Nephron (organoid): ENCODE results near the gene PTPRD.

Experiments used
- H3K27ac Mint-ChIP-seq, 3 experiments: 2 replicates each; pipeline ENCODE4 v1.8.0; 2020; ENCODE audit warnings: mixed read lengths in 3 of 3, mild to moderate bottlenecking in 2 of 3, moderate library complexity in 1 of 3
- H3K27me3 Mint-ChIP-seq: 2 replicates; pipeline ENCODE4 v1.8.0; 2021; ENCODE audit warnings: low read depth, mild to moderate bottlenecking, moderate library complexity, mixed read lengths
- H3K36me3 Mint-ChIP-seq: 2 replicates; pipeline ENCODE4 v1.8.0; 2020; ENCODE audit warnings: low read depth, mixed read lengths
- H3K4me1 Mint-ChIP-seq: 2 replicates; pipeline ENCODE4 v1.8.0; 2020; ENCODE audit warnings: mixed read lengths
- H3K4me3 Mint-ChIP-seq, 3 experiments: 2 replicates each; pipeline ENCODE4 v1.8.0; 2020; ENCODE audit warnings: mild to moderate bottlenecking in 3 of 3, mixed read lengths in 3 of 3, moderate library complexity in 2 of 3
- H3K9me3 Mint-ChIP-seq: 2 replicates; pipeline ENCODE4 v1.8.0; 2020; ENCODE audit warnings: mixed read lengths
- CTCF ChIP-seq, 3 experiments: fragments of 200-600 bp; sonication (generic); IDR thresholded peaks; one replicate each; pipeline ENCODE4 v1.5.0; 2021; ENCODE audit warnings: antibody characterized with exemption in 3 of 3; ENCODE audit not compliant: unreplicated experiment in 3 of 3

Gene PTPRD

GRCh38 chr9:10094563-10094962 is 518.2 kb downstream of the PTPRD start:
- H3K9me3 Mint-ChIP-seq: no peaks in the 10 kb centered on the region
- no peak for TF ChIP-seq CTCF (IDR thresholded peaks at IDR 0.05; ENCODE audit: unreplicated experiment in 3 of 3)
- no peaks in the 10 kb centered on the region for H3K36me3 Mint-ChIP-seq
- no peak overlapping the region for H3K27ac Mint-ChIP-seq
- H3K27me3 Mint-ChIP-seq: no peaks in the 10 kb centered on the region
- H3K4me1 Mint-ChIP-seq: no peaks in the 10 kb centered on the region
- no peak overlapping the region for H3K4me3 Mint-ChIP-seq

GRCh38 chr9:10080012-10080411 is 532.8 kb downstream of the PTPRD start:
- peak overlapping the region; percentile 92 to 95 (median 95) for H3K27ac Mint-ChIP-seq
- H3K4me1 Mint-ChIP-seq: no peaks in the 10 kb centered on the region
- H3K9me3 Mint-ChIP-seq: no peaks in the 10 kb centered on the region
- no peaks in the 10 kb centered on the region for H3K36me3 Mint-ChIP-seq
- TF ChIP-seq CTCF (IDR thresholded peaks at IDR 0.05; ENCODE audit: unreplicated experiment in 3 of 3): no peak
- H3K27me3 Mint-ChIP-seq: no peaks in the 10 kb centered on the region
- no peak overlapping the region for H3K4me3 Mint-ChIP-seq

GRCh38 chr9:10079284-10079964 is 533.4 kb downstream of the PTPRD start:
- peak overlapping the region; percentile 92 to 95 (median 95) for H3K27ac Mint-ChIP-seq
- no peak overlapping the region for H3K4me3 Mint-ChIP-seq
- H3K36me3 Mint-ChIP-seq: no peaks in the 10 kb centered on the region
- no peak for TF ChIP-seq CTCF (IDR thresholded peaks at IDR 0.05; ENCODE audit: unreplicated experiment in 3 of 3)
- no peaks in the 10 kb centered on the region for H3K4me1 Mint-ChIP-seq
- H3K27me3 Mint-ChIP-seq: no peaks in the 10 kb centered on the region
- H3K9me3 Mint-ChIP-seq: no peaks in the 10 kb centered on the region

- no peak overlapping the region for H3K4me3 Mint-ChIP-seq
- no peaks in the 10 kb centered on the region for H3K36me3 Mint-ChIP-seq
- H3K27me3 Mint-ChIP-seq: no peaks in the 10 kb centered on the region
- H3K27ac Mint-ChIP-seq: no peak overlapping the region
- TF ChIP-seq CTCF (IDR thresholded peaks at IDR 0.05; ENCODE audit: unreplicated experiment in 3 of 3): no peak
- no peaks in the 10 kb centered on the region for H3K9me3 Mint-ChIP-seq
- no peaks in the 10 kb centered on the region for H3K4me1 Mint-ChIP-seq
Measured at GRCh38 chr9:10071579-10071978, 541.2 kb downstream of the PTPRD start.

- Mint-ChIP-seq H3K27ac (no peak overlapping the region), H3K4me3 (no peak overlapping the region), H3K36me3 (no peaks in the 10 kb centered on the region), H3K9me3 (no peaks in the 10 kb centered on the region), H3K4me1 (peaks cover 9% of the 10 kb centered on the region), H3K27me3 (no peaks in the 10 kb centered on the region)
- no peak for TF ChIP-seq CTCF (IDR thresholded peaks at IDR 0.05; ENCODE audit: unreplicated experiment in 3 of 3)
Measured at GRCh38 chr9:10062629-10063395, 550.0 kb downstream of the PTPRD start.
